WI38 (cell line): ENCODE results near the gene ICAM3.

ENCODE experiments used
- H3K4me3 ChIP-seq: 2 replicates; pipeline ENCODE4 v1.5.1; 2011; ENCODE audit warnings: low read depth, mild to moderate bottlenecking, control low read depth, low read length
- TF ChIP-seq, protein P1 (sequence below): IDR thresholded peaks from 2 replicates; pipeline ENCODE4 v1.5.1; 2012; ENCODE audit warnings: low read depth, mild to moderate bottlenecking, control low read depth, low read length

Gene ICAM3

DNA sequence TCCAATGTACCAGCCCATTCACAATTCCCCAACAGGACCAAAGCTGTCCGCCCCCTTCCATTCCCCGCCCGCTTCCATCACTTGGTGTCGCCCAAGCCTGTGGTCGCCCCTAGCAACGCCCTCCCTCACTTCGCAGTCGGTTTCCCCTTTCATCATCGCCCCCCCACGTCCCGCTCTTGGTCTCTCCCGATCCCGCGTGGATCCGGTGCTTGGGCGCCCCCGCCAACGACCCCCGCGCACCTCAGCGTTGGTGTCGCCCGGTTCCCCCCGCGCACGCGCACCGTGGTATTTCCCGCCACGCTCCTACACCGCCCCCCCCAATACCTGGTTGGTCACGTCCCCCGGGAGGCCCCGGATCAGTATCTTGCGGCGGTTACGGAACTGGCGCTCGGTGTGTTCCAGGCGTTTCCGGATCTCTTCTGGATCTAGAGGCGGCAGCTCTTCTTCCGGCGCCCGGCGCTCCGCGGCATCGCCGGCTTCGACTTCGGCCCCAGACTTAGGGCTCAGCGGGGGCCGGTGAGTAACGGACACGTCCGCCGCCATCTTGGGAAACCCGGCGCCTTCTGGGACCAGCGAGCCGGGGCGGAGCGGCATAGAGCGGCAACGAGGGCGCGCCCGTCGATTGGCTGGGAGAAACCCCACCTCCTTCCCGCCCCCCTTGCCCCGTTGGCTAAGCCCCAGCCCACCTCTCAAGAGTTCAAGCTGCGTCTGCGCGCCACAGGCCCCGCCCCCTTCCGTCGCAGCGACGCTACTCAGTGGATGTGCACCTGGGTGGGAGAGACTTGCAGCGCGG lies 6.3 kb downstream of the ICAM3 start, which contains the start of gene RAVER1:
Gene RAVER1 (minus strand): TSS at position 565 of the 793 bp plus-strand sequence. CDS start 22 bp downstream, at position 543.
- TF ChIP-seq, protein P1, sequence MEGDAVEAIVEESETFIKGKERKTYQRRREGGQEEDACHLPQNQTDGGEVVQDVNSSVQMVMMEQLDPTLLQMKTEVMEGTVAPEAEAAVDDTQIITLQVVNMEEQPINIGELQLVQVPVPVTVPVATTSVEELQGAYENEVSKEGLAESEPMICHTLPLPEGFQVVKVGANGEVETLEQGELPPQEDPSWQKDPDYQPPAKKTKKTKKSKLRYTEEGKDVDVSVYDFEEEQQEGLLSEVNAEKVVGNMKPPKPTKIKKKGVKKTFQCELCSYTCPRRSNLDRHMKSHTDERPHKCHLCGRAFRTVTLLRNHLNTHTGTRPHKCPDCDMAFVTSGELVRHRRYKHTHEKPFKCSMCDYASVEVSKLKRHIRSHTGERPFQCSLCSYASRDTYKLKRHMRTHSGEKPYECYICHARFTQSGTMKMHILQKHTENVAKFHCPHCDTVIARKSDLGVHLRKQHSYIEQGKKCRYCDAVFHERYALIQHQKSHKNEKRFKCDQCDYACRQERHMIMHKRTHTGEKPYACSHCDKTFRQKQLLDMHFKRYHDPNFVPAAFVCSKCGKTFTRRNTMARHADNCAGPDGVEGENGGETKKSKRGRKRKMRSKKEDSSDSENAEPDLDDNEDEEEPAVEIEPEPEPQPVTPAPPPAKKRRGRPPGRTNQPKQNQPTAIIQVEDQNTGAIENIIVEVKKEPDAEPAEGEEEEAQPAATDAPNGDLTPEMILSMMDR: no peak
- H3K4me3 ChIP-seq: peak within 1 kb of the TSS; percentile 86

DNA sequence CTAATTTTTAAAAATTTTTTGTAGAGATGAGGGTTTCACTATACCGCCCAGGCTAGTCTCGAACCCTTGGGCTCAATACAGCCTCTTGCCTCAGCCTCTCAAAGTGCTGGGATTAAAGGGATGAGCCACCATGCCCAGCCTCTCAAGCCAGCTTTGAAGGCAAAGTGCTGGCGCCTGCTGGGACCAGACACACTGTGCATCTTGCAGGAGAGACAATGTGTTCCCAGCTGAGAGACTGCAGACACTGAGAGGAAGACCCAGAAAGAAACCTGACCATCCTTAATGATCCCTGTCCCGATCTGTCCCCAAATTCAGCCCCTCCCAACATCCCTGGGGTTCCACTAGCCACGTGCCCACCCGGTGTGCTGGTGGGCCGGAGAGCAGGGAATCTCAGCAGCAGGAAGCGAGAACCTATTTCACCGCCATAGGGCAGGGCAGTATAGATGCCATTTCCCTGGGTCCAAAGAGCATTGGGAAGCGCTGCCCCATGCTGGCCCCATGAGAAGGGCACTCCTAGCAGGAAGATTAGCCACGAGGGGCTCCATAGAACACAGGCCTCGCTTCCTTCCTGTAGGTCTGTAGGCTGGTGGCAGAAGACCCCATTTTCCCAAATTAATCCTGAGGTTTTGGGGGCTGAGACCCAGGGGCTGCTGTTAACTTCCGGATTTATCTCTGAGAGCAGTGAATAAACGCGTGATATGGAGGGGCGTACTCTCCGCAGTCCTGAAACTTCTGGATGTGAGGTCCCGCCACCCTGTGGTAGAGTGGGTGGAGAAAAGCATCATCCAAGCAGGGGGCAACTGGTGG lies 7.1 kb downstream of the ICAM3 start:
- peak overlapping the region; percentile 86 for H3K4me3 ChIP-seq

DNA sequence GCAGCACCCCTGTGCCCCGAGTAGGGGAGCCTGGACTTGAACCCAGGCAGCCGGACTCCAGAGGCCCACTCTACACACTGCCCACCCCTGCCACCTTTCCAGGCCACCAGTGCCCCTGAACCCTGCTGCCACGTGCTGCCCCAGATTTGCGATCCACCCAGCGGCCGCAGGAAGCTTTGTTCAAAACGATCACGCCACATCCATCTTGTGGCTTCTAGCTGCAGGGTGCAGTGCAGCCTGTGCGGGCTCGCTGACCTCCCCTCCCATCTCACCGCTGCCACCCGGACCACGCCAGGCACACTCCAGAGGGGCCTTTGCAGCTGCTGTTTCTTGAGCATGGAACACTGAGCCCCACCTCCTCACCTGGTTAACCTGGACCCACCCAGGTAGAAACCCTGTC lies 9.9 kb downstream of the ICAM3 start:
- TF ChIP-seq, protein P1: no peak

More for the DNA sequence above, 7.1 kb downstream of the ICAM3 start:
- TF ChIP-seq, protein P1: no peak

DNA sequence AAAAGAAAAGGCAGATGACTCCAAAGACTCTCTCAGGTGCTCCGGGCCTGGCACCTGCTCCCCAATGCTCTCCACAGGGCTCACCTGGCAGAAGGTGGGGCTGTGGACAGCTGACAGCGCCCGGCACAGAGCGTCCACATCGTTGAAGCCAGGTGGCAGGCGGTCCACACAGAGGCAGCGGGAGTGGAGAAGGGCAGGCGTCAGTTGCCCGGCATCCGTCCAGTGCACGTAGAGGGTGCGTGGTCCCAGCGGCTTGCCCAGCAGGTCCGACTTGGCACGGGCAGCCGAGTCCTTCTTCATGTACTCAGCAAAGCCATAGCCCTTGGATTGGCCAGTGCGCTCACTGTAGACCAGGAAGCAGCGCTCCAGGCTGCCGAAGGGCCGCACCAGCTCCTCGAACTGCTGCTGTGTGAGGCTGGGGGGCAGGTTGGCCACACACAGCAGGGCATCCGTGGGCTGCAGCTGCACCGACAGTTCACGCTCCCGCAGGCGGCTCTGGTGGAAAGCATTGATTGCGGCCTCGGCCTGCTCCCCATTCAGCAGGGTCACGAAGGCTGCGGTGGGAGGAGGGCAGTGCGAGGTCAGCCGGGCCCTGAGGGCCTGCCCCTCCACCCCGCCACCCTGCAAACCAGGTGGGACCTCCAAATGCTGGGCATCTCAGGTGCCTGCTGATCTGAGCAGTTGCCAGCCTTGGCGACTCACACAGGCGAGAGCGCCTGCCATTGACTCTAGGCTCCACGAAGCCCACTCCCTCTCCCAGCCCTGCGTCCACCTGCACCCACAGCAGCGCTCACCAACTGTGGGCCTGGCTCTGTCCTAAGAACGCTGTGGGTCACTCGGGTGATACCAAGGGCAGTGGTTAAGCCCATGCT lies 10.6 kb downstream of the ICAM3 start:
- no peak overlapping the region for H3K4me3 ChIP-seq
- TF ChIP-seq, protein P1: no peak

More for the DNA sequence above, 9.9 kb downstream of the ICAM3 start:
- no peak overlapping the region for H3K4me3 ChIP-seq

DNA sequence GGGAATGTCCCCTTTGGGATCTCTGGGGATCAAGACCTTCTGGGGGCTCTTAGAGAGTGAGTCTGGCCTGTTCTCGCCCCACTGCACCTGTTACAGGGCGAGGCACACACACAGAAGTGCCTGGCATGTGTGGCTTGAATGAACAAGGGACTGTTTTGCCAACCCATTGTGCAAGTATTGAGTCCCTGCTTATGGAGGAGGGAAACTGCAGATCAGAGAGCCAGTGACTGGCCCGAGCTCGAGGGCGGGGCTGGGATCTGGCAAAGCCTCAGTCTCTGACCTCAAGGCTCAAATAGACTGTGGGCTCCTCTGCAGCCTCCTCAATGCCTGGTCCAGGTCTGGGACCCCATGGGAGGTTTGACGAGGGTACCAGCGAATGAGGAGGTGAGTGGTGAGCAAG lies 11.6 kb downstream of the ICAM3 start:
- TF ChIP-seq, protein P1: no peak
- no peak overlapping the region for H3K4me3 ChIP-seq

DNA sequence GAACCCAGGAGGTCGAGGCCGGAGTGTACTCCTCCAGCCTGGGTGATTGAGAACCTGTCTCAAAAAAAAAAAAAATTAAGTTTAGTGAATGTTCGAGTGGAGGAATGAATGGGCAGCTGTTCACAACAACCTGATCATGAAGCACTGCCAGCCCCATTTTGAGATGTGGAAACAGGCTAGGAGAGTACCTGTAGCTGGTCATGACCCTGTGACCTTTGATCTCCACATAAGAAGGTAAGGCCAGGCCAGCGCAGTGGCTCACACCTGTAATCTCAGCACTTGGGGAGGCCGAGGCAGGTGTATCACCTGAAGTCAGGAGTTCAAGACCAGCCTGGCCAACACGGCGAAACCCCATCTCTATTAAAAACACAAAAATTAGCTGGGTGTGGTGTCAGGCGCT lies 13.7 kb downstream of the ICAM3 start:
- H3K4me3 ChIP-seq: no peak overlapping the region
- TF ChIP-seq, protein P1: no peak
